Right forelimb (tissue), 1 donor: ENCODE measurements around the gene TRMT1L.
A peak's percentile ranks its signal among the peaks of the same experiment; 100 is the strongest.
"Not testable (repeated sequence)": the region's sequence is repeated elsewhere in the genome, so short reads cannot be mapped to it uniquely, and the experiment has no call there.

ENCODE experiments used
- DNase-seq: peaks from one replicate; pipeline ENCODE4 v3.0.0-alpha.2; 2018

Gene TRMT1L

DNA sequence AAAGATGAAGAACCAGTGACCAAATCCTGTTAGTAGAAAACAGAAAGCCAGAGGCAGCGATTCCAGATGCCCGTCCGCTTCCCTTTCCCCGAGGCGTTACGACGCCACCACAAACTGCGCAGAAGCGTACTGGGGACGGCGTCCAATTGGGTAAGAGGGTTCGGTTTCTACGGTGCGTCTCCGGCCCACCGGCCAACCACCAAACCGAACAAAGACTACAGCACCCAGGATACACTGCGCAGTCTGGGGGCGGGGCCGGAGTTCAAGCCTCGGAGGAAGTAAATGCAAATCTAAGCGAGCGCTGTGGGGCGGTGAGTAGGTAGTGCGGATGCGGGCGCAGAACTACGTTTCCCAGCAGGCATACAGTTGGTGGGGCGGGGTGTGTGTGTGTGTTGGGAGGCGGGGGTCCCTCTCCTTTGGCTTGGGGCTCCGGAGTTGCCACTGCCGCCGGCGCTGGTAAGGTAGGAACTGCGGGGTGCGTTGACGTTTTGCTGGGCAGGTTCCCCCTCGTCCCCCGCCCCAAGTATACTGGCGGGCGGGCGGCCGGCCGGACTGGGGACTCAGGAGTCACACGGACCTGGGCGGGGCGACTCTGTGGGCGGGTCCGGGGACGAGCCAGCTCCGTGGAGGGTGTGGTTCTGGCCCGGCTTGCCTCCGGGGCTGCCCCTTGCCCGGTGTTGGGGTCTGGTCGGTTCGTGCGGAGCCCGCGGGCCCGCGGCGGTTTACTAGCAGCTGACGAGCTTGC is at the start of gene TRMT1L, which contains the start of gene SWT1:
TRMT1L (minus strand) TSS at position 100 of the 745 bp plus-strand sequence. CDS start 241 bp downstream, outside the sequence.
SWT1 (plus strand) TSS at position 314 of the 745 bp plus-strand sequence. CDS start 3,675 bp downstream, outside the sequence.
- DNase-seq, result peak; percentile 99

- DNase-seq, result no peak
These were observed 44.1 kb upstream of the TRMT1L start for GRCh38 chr1:185200889-185201288.

GRCh38 chr1:185198712-185199111 is 42.0 kb upstream of the TRMT1L start:
- DNase-seq, result not testable (repeated sequence)

- DNase-seq, result no peak
These were observed 37.0 kb upstream of the TRMT1L start for GRCh38 chr1:185193756-185194155.

- peak; percentile 68 for DNase-seq
These were observed 13.6 kb upstream of the TRMT1L start for GRCh38 chr1:185170291-185170848.

- DNase-seq, result no peak
These were observed 9.4 kb upstream of the TRMT1L start for GRCh38 chr1:185166106-185166505.

GRCh38 chr1:185162491-185162890 is 5.7 kb upstream of the TRMT1L start:
- no peak for DNase-seq

DNA sequence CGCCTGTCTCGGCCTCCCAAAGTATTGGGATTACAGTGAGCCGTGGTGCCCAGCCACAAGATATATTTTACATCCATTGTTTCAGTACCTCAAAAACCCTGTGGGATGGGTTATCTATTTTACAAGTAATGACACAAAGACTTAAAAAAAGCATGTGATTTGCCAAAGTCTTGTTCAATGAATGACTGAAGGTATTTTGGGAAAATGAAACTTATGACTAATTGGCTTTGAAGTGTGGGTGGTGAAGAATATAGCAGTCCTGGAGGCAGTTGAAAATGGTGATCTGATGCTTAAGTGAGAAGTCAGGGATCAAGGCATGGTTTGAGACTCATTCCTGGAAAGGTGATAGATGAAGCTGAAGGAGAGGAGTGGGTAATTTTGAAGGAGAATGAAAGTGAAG is 3.2 kb upstream of the TRMT1L start:
- DNase-seq, result no peak

DNA sequence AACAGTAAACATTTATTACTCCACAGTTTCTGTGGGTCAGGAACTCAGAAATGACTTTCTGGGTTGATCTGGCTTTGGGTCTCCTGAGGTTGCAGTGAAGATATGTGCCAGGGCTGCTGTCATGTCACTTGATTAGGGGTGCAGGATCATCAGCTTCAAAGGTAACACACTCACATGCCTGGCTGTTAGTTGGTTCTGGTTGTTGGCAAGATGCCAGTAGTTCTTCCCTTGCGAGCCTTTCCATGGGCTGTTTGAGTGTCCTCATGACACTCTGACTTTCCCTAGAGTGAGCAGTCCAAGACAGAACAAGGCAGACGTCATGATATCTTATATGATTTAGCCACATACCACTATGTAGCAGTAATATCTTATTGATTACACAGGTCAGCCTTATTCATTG is 2.0 kb upstream of the TRMT1L start:
- DNase-seq, result no peak

DNA sequence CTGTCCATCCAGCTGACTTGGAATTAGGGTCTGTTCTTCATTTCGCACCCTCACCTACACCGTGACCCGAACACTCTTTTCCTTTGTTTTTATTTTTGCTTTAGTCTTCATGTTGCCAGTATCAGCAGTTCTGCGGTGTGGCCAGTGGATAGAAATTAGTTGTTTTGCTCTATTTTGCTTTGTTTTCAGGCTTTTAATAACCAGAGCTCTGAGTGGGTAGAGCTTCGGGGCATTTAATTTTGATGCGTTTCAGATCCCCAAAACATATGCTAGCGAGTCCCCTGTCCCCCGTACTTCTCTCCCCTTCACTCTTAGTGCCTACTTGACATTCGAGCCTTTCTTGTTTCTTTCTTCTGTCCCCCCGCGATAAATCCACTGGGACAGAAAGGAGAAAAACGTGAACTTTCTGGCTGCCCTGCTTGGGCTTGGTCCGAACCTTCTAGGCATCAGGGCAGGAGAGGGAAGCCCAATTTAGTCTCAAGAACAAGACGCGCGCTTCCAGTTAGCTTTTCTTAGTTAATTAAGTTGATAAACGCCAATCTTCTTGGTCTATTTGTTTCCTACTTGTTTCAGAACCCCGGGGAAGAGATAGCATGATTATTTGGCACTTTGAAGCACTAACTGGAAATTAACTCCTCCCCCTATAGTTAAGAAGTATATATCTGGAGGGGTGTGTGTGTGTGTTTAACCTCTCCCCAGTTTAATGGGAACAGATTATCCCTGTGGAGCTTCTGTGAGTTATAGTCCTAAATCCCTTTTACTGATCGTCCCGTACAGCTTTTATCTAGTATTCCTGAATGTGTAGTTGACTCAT is 1.1 kb upstream of the TRMT1L start:
- peak; percentile 45 for DNase-seq

- DNase-seq, result no peak
These were observed 382 bp downstream of the TRMT1L start for GRCh38 chr1:185156288-185156853.

DNA sequence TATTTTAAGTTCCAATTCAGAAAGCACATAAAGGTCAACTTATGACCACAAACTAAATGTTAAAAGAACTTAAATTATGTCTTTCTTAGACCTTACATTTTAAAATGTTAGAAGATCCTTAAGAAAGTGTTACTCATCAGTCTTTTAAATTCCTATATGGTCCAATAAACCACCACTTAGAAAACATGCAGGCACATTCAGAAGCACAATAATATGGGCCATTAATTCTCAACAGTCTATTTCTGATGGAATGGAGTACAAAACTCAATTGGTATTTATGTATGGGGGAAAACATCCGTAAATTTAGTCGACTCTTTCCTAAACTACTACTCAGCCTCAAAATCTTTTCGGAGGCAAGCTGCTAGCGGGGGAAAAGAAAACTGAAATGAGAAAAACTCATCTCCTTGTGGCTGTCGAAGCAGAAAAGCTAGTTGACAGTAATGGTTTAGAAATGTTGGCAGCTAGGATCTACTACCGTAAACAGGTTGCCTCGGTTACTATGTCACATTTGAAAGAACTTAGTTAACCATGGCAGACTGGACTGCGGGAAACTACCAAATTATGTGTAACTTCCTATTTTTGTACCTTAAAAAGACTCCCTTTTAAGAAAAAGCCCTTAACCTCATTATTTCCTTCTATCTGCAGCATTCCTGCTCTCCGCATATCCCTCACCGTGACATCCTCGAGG is 1.0 kb downstream of the TRMT1L start:
- DNase-seq, result no peak

- no peak for DNase-seq
These were observed 1.7 kb downstream of the TRMT1L start for GRCh38 chr1:185154912-185155513.

DNA sequence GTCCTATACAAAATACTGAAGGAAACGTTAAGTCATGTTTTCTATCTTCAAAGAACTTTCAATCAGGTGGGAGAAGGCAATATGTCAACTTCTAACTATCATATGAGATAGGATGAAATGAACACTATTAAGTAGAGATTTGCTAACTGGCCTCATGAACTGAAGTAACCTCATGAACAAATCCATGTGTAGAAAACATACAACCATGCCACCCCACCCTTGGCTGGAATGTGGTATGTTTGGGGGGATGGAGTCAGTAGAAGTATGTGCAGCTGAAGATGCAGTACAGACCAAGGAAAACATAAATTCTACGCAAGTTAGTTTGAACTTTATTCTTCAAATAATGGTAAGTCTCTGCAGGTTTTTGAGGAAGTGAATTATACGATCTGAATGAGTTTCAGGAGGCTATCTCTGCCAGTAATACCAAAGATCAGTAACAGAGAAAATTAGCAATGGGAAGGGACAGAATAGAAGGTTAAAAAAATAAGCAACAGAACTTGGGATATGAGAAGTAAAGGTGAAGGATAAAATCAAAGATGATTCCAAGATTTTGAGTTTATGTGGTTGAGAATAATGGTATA is 4.5 kb downstream of the TRMT1L start:
- DNase-seq, result no peak

GRCh38 chr1:185151215-185151614 is 5.5 kb downstream of the TRMT1L start:
- DNase-seq, result no peak

DNA sequence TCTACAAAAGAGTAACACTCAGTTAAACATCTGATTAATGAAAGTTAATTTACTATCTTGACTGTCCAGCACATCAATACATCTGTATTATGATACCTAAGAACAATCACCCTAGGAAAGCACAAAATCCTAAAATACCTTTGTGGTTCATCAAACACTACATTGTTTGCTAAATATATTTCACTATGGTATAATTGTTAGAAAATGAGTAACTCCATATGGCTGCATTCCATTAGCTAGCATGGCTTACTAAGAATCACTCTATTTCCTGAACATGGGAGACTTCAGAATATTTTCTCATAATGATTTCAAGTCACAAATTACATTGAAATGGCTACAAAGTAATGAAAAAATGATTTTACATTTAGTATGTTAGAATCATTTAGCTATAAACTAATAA is 12.5 kb downstream of the TRMT1L start:
- DNase-seq, result no peak

DNA sequence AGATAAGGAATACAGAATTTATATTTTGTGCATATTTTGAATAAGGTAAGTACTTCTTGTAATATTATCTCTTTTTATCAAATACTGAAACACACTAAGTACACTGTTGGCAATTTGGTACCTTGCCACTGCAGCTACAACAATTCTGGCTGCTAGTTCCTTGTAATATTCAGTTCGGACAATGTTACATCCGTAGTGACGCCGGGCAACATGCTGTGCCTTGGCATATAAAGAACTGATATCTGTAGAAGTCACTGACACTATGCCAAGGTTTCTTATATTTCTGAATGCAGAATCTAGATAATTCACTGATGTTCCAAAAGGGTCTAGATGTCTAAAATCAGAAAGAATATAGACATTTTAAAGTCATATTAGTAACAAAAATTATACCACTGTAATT is 17.5 kb downstream of the TRMT1L start:
- DNase-seq, result no peak

GRCh38 chr1:185137896-185138545 is 18.7 kb downstream of the TRMT1L start:
- no peak for DNase-seq

GRCh38 chr1:185132534-185132933 is 24.2 kb downstream of the TRMT1L start:
- no peak for DNase-seq

DNA sequence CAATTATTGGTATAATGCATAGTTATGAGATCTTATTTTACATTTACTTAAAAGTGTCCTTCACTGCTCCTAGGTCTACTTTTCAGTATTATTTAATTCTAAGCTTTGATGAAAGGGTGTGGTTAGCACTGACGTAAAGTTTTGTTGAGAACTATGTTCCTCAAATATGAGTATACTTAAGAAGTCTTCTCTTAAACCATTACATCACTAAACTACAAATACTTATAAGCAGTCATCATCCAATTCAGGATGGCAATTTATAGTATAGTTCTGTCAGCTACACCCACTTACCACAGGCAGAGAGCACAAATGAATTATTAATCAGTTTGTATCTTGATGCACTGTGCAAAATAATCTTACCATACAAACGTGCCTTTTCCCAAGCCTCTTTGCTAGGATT is 27.0 kb downstream of the TRMT1L start:
- no peak for DNase-seq

DNA sequence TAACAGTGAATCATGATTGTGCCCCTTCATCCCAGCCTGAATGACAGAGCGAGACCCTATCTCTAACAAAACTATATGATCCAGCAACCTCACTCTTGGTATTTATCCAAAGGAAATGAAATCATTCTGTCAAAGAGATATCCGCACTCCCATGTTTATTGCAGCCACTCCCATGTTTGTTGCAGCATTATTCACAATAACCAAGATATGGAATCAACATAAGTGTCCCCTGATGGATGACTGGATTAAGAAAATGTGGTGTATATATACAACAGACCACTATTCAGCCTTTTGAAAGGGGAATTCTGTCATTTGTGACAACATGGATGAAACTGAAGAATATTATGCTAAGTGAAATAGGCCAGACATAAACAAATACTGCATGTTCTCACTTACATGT is 44.4 kb downstream of the TRMT1L start:
- no peak for DNase-seq
